ENCODE measurements around the gene HPCAL1. TPM values are rescaled to one million over a fixed set of nuclear protein-coding genes. Genes with fewer than 3 reads are reported as not detected.

HPCAL1 gene
- total and polyA plus RNA-seq, 2 of the 4 experiments (the other 2 are of a cell fraction): 8.2 to 33.7 TPM

GRCh38 chr2:10271509-10271908 lies 31.2 kb upstream of the HPCAL1 start:
- no peak overlapping the region for H3K9ac ChIP-seq (ENCODE audit: low read depth, low read length)
- H3K4me2 ChIP-seq (ENCODE audit: low read depth, low read length): no peak overlapping the region
- no peak overlapping the region for H3K27ac ChIP-seq (ENCODE audit: insufficient read depth, low read length)
- no peak for TF ChIP-seq BHLHE40 (IDR thresholded peaks at IDR 0.05; ENCODE audit: low read depth, low read length)
- TF ChIP-seq RCOR1 (IDR thresholded peaks at IDR 0.05; ENCODE audit: insufficient replicate concordance, low read length): no peak
- no peak for TF ChIP-seq USF2 (IDR thresholded peaks at IDR 0.05; ENCODE audit: low read depth, low read length)
- no peak for TF ChIP-seq CEBPB (IDR thresholded peaks at IDR 0.05; ENCODE audit: low read depth, low read length)
- TF ChIP-seq FOS (IDR thresholded peaks at IDR 0.05; ENCODE audit: low read depth, low read length): no peak
- no peak for TF ChIP-seq MAFK (IDR thresholded peaks at IDR 0.05; ENCODE audit: low read depth, low read length)
- TF ChIP-seq ELK1 (IDR thresholded peaks at IDR 0.05; ENCODE audit: borderline replicate concordance, low read depth, low read length): no peak
- TF ChIP-seq MAZ (IDR thresholded peaks at IDR 0.05; ENCODE audit: borderline replicate concordance, low read depth, low read length): no peak
- no peak for TF ChIP-seq MXI1 (IDR thresholded peaks at IDR 0.05; ENCODE audit: borderline replicate concordance, low read depth, low read length)
- no peak for TF ChIP-seq CHD1 (IDR thresholded peaks at IDR 0.05; ENCODE audit: low read depth, low read length)
- no peak for TF ChIP-seq RAD21 (IDR thresholded peaks at IDR 0.05; ENCODE audit: low read length)
- no peak for TF ChIP-seq NFE2L2 (IDR thresholded peaks at IDR 0.05; ENCODE audit: low read depth, low read length)
- no peak for TF ChIP-seq SMC3 (IDR thresholded peaks at IDR 0.05; ENCODE audit: low read depth, low read length)
- no peak for TF ChIP-seq CTCF (conservative IDR thresholded peaks at IDR 0.05; ENCODE audit: low read depth, low read length)
- no peak for TF ChIP-seq RFX5 (IDR thresholded peaks at IDR 0.05; ENCODE audit: low read depth, low read length)
- TF ChIP-seq POLR2A (IDR thresholded peaks at IDR 0.05; ENCODE audit: low read depth, low read length): no peak
- H3K36me3 ChIP-seq (ENCODE audit: control insufficient read depth, insufficient read depth, low read length): no peaks in the 10 kb centered on the region
- H3K4ac ChIP-seq (ENCODE audit: low read depth, low read length): no peak overlapping the region
- H2BK120ac ChIP-seq (ENCODE audit: low read depth, low read length): no peak overlapping the region
- CTCF ChIA-PET: interaction anchor here (0.6 to 0.7 kb wide), 2 partner anchors 24 to 66 kb away, joined by 3 to 5 read pairs; no protein-coding TSS in a partner anchor
- no peak overlapping the region for H3K18ac ChIP-seq (ENCODE audit: low read depth, low read length)
- no peaks in the 10 kb centered on the region for H3K9me1 ChIP-seq (ENCODE audit: insufficient read depth, low read length)
- WGBS, 2 experiments (ENCODE audit: extremely low coverage in 2 of 2, insufficient read length in 1 of 2): 82% methylated on average over 12 of the region's 15 CpGs; no CpG with 5 or more reads in 1 of the 2 experiments
- no peak overlapping the region for H2BK15ac ChIP-seq (ENCODE audit: low read depth, low read length)
- no peak overlapping the region for H4K91ac ChIP-seq (ENCODE audit: insufficient read depth, low read depth, low read length)
- H4K5ac ChIP-seq (ENCODE audit: low read depth, low read length): no peak overlapping the region
- H3K79me1 ChIP-seq (ENCODE audit: low read depth in 1 of 2, low read length in 2 of 2): no peaks in the 10 kb centered on the region
- no peak overlapping the region for H3K4me3 ChIP-seq (ENCODE audit: insufficient read depth, low read depth, low read length)
- no peak overlapping the region for H3K23ac ChIP-seq (ENCODE audit: low read depth, low read length)
- H2BK20ac ChIP-seq (ENCODE audit: low read depth, low read length): no peak overlapping the region
- H2AK5ac ChIP-seq (ENCODE audit: low read depth, low read length): no peak overlapping the region
- no peak overlapping the region for H4K8ac ChIP-seq (ENCODE audit: low read depth in 2 of 2, low read length in 2 of 2)
- no peak overlapping the region for H2AFZ ChIP-seq (replicated peaks; ENCODE audit: low read length, poor library complexity)
- no peaks in the 10 kb centered on the region for H3K9me3 ChIP-seq (ENCODE audit: control insufficient read depth, insufficient read depth, low read length)
- intact Hi-C loops (cut with micrococcal nuclease) (no loop called here), dilution Hi-C loops (cut with HindIII; ENCODE audit: low sequenced_read_pairs, unreplicated experiment) (no loop called here), in situ Hi-C loops (cut with MboI; ENCODE audit: low sequenced_read_pairs) (no loop called here)
- H3K14ac ChIP-seq (replicated peaks; ENCODE audit: low read depth, low read length): no peak overlapping the region
- POLR2A ChIA-PET (ENCODE audit: unreplicated experiment): no interaction called here
- no peaks in the 10 kb centered on the region for H4K20me1 ChIP-seq (ENCODE audit: insufficient read depth, low read length)
- no peaks in the 10 kb centered on the region for H3K4me1 ChIP-seq (ENCODE audit: control insufficient read depth, insufficient read depth, low read length)
- no peak for ATAC-seq (ENCODE audit: low read depth)
- no peak overlapping the region for H2AK9ac ChIP-seq (replicated peaks; ENCODE audit: low read depth, low read length, poor library complexity)
- no peak overlapping the region for H2BK5ac ChIP-seq (ENCODE audit: low read depth, low read length, poor library complexity, severe bottlenecking)
- BruUV-seq (replicated peaks): no TSS peak
- DNase-seq: no peak
- H3K56ac ChIP-seq (ENCODE audit: extremely low read depth, insufficient read depth, low read length): no peak overlapping the region
- H3K27me3 ChIP-seq (ENCODE audit: control insufficient read depth, insufficient read depth, low read length): no peaks in the 10 kb centered on the region; the same call in 1 of the 2 replicates
